Spleen (tissue), 11 donors: ENCODE results near the gene LSM14A. TPM values are rescaled to one million over a fixed set of nuclear protein-coding genes. Genes with fewer than 3 reads are reported as not detected.

ENCODE experiments used
- DNase-seq: peaks from one replicate; pipeline ENCODE4 v3.0.0-alpha.2; 2020
- H3K27ac ChIP-seq, 8 donors: fragments of 200-600 bp; sonication (generic) in 7 of 8; 1 replicate in 4 of 8; 2 replicates in 4 of 8; pipeline versions ENCODE4 v1.5.0 to v1.8.0; 2016 to 2021; ENCODE audit warnings: inconsistent platforms in 4 of 8, mild to moderate bottlenecking in 4 of 8, moderate library complexity in 1 of 8
- H3K27me3 ChIP-seq, 7 donors: fragments of 200-600 bp; sonication (generic) in 6 of 7; replicated peaks in 1 of 7; 1 replicate in 4 of 7; 2 replicates in 3 of 7; pipeline versions ENCODE4 v1.5.0 to v1.8.0; 2016 to 2021; ENCODE audit warnings: inconsistent platforms in 3 of 7, mild to moderate bottlenecking in 1 of 7
- H3K36me3 ChIP-seq, 6 donors: fragments of 200-600 bp; sonication (generic) in 5 of 6; 1 replicate in 4 of 6; 2 replicates in 2 of 6; pipeline versions ENCODE4 v1.5.0 to v1.8.0; 2016 to 2021; ENCODE audit warnings: inconsistent platforms in 2 of 6
- H3K4me1 ChIP-seq, 6 donors: fragments of 200-600 bp; sonication (generic) in 5 of 6; 1 replicate in 3 of 6; 2 replicates in 3 of 6; pipeline versions ENCODE4 v1.5.0 to v1.8.0; 2016 to 2021; ENCODE audit warnings: inconsistent platforms in 3 of 6
- H3K4me3 ChIP-seq, 8 donors: fragments of 200-600 bp; sonication (generic) in 7 of 8; 1 replicate in 4 of 8; 2 replicates in 4 of 8; pipeline versions ENCODE4 v1.5.0 to v1.8.0; 2016 to 2021; ENCODE audit warnings: inconsistent platforms in 4 of 8, mild to moderate bottlenecking in 4 of 8, moderate library complexity in 2 of 8
- H3K9me3 ChIP-seq, 8 donors: fragments of 200-600 bp; sonication (generic) in 7 of 8; 1 replicate in 4 of 8; 2 replicates in 4 of 8; pipeline versions ENCODE4 v1.5.0 to v1.8.0; 2016 to 2021; ENCODE audit warnings: inconsistent platforms in 4 of 8
- CTCF ChIP-seq, 11 experiments: fragments of 200-600 bp in 7 of 11; fragments of 450-650 bp in 4 of 11; sonication (generic) in 4 of 11; IDR thresholded peaks in 8 of 11; conservative IDR thresholded peaks in 3 of 11; 1 replicate in 7 of 11; 2 replicates in 4 of 11; pipeline versions ENCODE4 v1.4.0 to v1.8.0; 2016 to 2021; ENCODE audit warnings: antibody characterized with exemption in 11 of 11, inconsistent platforms in 4 of 11, mild to moderate bottlenecking in 1 of 11
- POLR2A ChIP-seq, 3 donors: fragments of 450-650 bp; IDR thresholded peaks; one replicate each; pipeline ENCODE4 v1.5.1; 2017; ENCODE audit warnings: antibody characterized with exemption in 3 of 3, mild to moderate bottlenecking in 1 of 3
- POLR2AphosphoS5 ChIP-seq, 3 donors: sonication (generic); formaldehyde crosslinking; IDR thresholded peaks; one replicate each; pipeline ENCODE4 v1.5.1; 2017; ENCODE audit warnings: antibody characterized with exemption in 3 of 3
- WGBS, 5 donors: extraction: QIAGEN DNeasy Blood & Tissue Kit in 3 of 5; methylation state at CpG; one replicate each; pipeline versions ENCODE4 v1.1.5 to v1.1.7; 2013 to 2018; 5-methylcytosine and 5-hydroxymethylcytosine counted together
- intact Hi-C: fragments of 100-400 bp; cut with DNase I; formaldehyde crosslinking; loops from one replicate; pipeline ENCODE4 v1.15.0; 2023; ENCODE audit warnings: low total_unique reads
- polyA plus RNA-seq, 3 donors: library from polyadenylated mRNA; stranded (reverse); fragments of 200-250 nt; gene quantifications; one replicate each; pipeline ENCODE4 v1.2.1, GENCODE V29; 2013
- total RNA-seq, 7 donors: library from RNA; depleted of rRNA in 3 of 7; stranded (reverse); fragments of >200 nt in 3 of 7; fragmentation: NEBNext Ultra II Directional in 4 of 7; extraction: Animal tissue kit (Norgen Biotek cat#: 25700) in 4 of 7; gene quantifications; one replicate each; pipeline versions ENCODE4 v1.1.0 to v1.2.1, GENCODE V29; 2016 to 2021
- donor health status: healthy with polysubstance abuse.
- donor health status: DM: no; HTN: no; CAD: no; lungs with moderate emphysema.
- donor health status: DM: no; HTN: no; CAD: no.
- donor health status: Bipolar disorder and iron deficiency.
- donor health status: healthy.
- donor health status: DM: no; HTN: no; CAD: no.
- donor health status: DM: yes; HTN: yes; CAD: no.

LSM14A gene
- total and polyA plus RNA-seq, 10 donors = 46.8 to 187 (median 122) TPM

- 14% methylated on average over 7 of the region's 7 CpGs for WGBS, 5 donors
- TF ChIP-seq POLR2A (IDR thresholded peaks at IDR 0.05) = no peak
- TF ChIP-seq CTCF (IDR thresholded peaks at IDR 0.05 in 8 of 11, conservative IDR thresholded peaks at IDR 0.05 in 3 of 11) = peak; percentile 56 to 80 (median 73)
- Histone ChIP-seq H3K9me3 (no peaks in the 10 kb centered on the region), H3K4me3 (no peak overlapping the region), H3K27me3 (no peaks in the 10 kb centered on the region), H3K36me3 (no peaks in the 10 kb centered on the region), H3K4me1 (no peaks in the 10 kb centered on the region), H3K27ac (no peak overlapping the region)
- intact Hi-C loops = loop anchor here (10.0 kb wide), 1 partner anchor 101 kb away; no protein-coding TSS in a partner anchor
- DNase-seq = no peak
Observed at GRCh38 chr19:34145741-34146202, 26.5 kb upstream of the LSM14A start.

GRCh38 chr19:34148658-34149185 is 23.6 kb upstream of the LSM14A start:
- Histone ChIP-seq H3K4me1 (no peaks in the 10 kb centered on the region), H3K27ac (no peak overlapping the region), H3K4me3 (no peak overlapping the region), H3K27me3 (no peaks in the 10 kb centered on the region), H3K36me3 (no peaks in the 10 kb centered on the region), H3K9me3 (no peaks in the 10 kb centered on the region)
- WGBS, 5 donors = 91 to 95% (median 92%) methylated on average over 9 of the region's 9 CpGs
- no peak for TF ChIP-seq CTCF (IDR thresholded peaks at IDR 0.05 in 8 of 11, conservative IDR thresholded peaks at IDR 0.05 in 3 of 11)
- TF ChIP-seq POLR2AphosphoS5 (IDR thresholded peaks at IDR 0.05) = no peak
- no peak for TF ChIP-seq POLR2A (IDR thresholded peaks at IDR 0.05)
- intact Hi-C loops = loop anchor here (10.0 kb wide), 1 partner anchor 104 kb away; no protein-coding TSS in a partner anchor
- no peak for DNase-seq

- 66 to 93% (median 84%) methylated on average over 5 of the region's 5 CpGs for WGBS, 5 donors
- no peaks in the 10 kb centered on the region for H3K9me3 ChIP-seq
- H3K36me3 ChIP-seq = no peaks in the 10 kb centered on the region
- no peaks in the 10 kb centered on the region for H3K4me1 ChIP-seq
- no peaks in the 10 kb centered on the region for H3K27me3 ChIP-seq
- intact Hi-C loops = loop anchor here (10.0 kb wide), 1 partner anchor 105 kb away; no protein-coding TSS in a partner anchor
- no peak for TF ChIP-seq POLR2AphosphoS5 (IDR thresholded peaks at IDR 0.05)
- TF ChIP-seq POLR2A (IDR thresholded peaks at IDR 0.05) = no peak
- no peak for TF ChIP-seq CTCF (IDR thresholded peaks at IDR 0.05 in 8 of 11, conservative IDR thresholded peaks at IDR 0.05 in 3 of 11)
- no peak for DNase-seq
- H3K4me3 ChIP-seq = no peak overlapping the region
- no peak overlapping the region for H3K27ac ChIP-seq
Observed at GRCh38 chr19:34149873-34150272, 22.4 kb upstream of the LSM14A start.

GRCh38 chr19:34150558-34150957 is 21.7 kb upstream of the LSM14A start:
- Histone ChIP-seq H3K27ac (no peak overlapping the region), H3K9me3 (no peaks in the 10 kb centered on the region), H3K4me1 (no peaks in the 10 kb centered on the region), H3K27me3 (no peaks in the 10 kb centered on the region), H3K36me3 (no peaks in the 10 kb centered on the region), H3K4me3 (no peak overlapping the region)
- TF ChIP-seq CTCF (IDR thresholded peaks at IDR 0.05 in 8 of 11, conservative IDR thresholded peaks at IDR 0.05 in 3 of 11) (no peak), POLR2A (IDR thresholded peaks at IDR 0.05) (no peak), POLR2AphosphoS5 (IDR thresholded peaks at IDR 0.05) (no peak)
- DNase-seq = no peak
- 81 to 95% (median 87%) methylated on average over 4 of the region's 4 CpGs for WGBS, 5 donors
- intact Hi-C loops = no loop called here
